HG02759 (cell line): Measurements from ENCODE around the gene TEX14.
A peak's percentile ranks its signal among the peaks of the same experiment; 100 is the strongest.

Source experiments
- ATAC-seq: cut with Tn5 transposase; IDR thresholded peaks from one replicate; pipeline ENCODE4 v1.9.1; 2021; ENCODE audit warnings: mild to moderate bottlenecking, moderate library complexity; ENCODE audit not compliant: unreplicated experiment

The TEX14 gene, protein sequence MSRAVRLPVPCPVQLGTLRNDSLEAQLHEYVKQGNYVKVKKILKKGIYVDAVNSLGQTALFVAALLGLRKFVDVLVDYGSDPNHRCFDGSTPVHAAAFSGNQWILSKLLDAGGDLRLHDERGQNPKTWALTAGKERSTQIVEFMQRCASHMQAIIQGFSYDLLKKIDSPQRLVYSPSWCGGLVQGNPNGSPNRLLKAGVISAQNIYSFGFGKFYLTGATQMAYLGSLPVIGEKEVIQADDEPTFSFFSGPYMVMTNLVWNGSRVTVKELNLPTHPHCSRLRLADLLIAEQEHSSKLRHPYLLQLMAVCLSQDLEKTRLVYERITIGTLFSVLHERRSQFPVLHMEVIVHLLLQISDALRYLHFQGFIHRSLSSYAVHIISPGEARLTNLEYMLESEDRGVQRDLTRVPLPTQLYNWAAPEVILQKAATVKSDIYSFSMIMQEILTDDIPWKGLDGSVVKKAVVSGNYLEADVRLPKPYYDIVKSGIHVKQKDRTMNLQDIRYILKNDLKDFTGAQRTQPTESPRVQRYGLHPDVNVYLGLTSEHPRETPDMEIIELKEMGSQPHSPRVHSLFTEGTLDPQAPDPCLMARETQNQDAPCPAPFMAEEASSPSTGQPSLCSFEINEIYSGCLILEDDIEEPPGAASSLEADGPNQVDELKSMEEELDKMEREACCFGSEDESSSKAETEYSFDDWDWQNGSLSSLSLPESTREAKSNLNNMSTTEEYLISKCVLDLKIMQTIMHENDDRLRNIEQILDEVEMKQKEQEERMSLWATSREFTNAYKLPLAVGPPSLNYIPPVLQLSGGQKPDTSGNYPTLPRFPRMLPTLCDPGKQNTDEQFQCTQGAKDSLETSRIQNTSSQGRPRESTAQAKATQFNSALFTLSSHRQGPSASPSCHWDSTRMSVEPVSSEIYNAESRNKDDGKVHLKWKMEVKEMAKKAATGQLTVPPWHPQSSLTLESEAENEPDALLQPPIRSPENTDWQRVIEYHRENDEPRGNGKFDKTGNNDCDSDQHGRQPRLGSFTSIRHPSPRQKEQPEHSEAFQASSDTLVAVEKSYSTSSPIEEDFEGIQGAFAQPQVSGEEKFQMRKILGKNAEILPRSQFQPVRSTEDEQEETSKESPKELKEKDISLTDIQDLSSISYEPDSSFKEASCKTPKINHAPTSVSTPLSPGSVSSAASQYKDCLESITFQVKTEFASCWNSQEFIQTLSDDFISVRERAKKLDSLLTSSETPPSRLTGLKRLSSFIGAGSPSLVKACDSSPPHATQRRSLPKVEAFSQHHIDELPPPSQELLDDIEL (N-terminal part only)

GRCh38 chr17:58691701-58692238 lies at the start of gene TEX14:
Gene TEX14 (minus strand): TSS chr17:58692045. CDS start chr17:58652001, 40,044 bp downstream.
- ATAC-seq = no peak

- no peak for ATAC-seq
Observed at GRCh38 chr17:58741121-58741625, 49.3 kb upstream of the TEX14 start.

- ATAC-seq = no peak
Observed at GRCh38 chr17:58734811-58735210, 43.0 kb upstream of the TEX14 start.

DNA sequence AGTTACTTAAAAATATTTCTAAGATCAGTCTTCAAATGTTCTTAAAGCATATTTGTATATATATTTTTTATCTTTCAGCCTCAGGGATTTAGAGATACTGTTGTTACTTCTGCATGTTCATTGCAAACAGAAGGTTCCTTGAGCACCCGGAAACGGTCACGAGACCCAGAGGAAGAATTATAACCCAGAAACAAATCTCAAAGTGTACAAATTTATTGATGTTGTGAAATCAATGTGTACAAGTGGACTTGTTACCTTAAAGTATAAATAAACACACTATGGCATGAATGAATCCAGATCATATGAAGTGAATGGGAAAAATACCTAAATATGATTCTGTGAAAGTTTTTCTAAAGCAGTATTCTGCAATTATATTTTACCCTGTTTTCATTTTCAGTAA lies 42.2 kb upstream of the TEX14 start:
- no peak for ATAC-seq

- no peak for ATAC-seq
Observed at GRCh38 chr17:58730937-58731336, 39.1 kb upstream of the TEX14 start.

DNA sequence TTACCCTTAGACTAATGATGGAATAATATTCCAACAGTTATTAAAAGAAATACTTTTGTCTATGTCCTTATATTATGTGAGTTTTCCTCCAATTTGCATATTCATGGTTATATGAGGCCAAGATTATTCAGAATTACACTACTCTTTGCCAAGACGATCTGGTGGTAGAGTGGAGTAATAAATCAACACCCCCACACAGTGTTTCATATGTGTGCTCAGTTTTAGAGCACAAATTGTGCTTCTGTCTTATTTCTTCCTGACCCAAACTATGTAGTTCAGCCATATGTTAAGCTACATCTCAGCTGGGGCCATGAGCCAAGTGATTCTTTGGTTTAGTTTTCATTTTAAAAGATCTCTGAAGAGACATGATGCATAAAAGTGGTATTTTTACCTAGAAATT lies 37.0 kb upstream of the TEX14 start:
- no peak for ATAC-seq

DNA sequence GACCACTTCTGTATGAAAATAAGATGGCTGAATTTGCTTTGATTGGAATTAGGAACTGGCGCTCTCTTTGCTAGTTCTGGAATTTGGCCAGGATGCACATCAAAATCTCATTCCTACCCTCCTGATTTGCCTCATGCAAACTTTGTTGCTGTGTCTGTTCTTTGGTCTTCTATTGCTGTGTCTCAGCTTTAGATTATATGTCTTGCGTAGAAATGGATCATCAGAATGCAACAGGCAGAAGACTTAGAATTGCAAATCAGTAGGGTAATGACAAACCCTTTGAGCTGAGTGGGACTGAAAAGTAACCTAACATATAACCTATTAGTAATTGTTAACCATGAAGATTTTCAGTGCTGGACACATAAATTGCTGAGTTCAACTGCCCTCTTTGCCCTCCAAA lies 30.9 kb upstream of the TEX14 start:
- ATAC-seq = no peak

DNA sequence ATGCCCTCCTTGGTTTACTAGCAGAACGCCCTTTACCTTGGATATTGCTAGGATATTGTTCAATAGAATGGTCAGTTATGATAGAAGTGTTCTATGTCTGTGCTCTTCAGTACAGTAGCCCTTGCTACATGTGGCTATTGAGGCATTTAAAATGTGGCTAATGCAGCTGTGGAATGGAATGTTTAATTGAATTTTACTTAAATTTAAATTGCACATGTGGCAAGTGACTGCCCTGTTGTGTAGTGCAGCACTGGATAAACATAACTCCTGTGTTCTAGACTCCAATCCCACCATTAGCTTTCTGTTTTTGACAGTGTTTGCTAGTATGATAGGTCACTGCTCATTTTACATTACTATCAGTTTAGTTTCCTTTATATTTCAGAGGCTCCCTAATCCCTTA lies 30.4 kb upstream of the TEX14 start:
- no peak for ATAC-seq

GRCh38 chr17:58710948-58711552 lies 19.2 kb upstream of the TEX14 start:
- ATAC-seq = no peak

DNA sequence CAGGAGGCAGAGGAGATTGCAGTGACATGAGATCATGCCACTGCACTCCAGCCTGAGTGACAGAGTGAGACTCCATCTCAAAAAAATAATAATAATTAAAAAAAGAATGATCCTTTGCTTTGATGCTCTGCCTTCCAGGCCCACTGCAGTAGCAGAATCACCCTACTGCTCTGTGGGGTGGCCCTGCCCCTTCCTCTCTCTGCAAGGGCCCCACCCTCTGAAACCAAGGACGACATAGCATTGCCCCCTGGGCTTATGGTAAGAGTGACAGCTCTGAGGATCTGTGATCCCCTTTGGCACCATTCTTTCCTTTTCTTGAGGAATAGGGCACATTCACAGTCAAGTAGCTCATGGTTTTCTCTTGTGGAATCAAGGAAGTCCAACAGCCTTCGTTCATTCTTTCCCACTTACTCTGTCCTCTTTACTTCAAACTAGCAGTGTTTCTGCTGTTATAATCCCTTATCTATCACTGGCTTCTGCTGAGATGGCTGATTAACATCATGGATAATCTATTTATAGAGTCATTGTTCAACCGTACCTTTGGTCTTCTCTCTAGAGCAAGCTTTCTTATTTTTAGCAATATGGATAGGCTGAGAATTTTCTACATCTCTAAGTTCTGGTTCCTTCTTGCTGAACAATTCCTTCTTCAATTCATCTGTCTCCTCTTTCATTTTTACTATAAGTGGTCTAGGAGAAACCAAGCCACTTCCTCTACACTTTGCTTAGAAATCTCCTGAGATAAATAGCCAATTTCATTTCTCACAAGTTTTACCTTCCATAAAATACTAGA lies 14.7 kb upstream of the TEX14 start:
- ATAC-seq = peak; percentile 44

DNA sequence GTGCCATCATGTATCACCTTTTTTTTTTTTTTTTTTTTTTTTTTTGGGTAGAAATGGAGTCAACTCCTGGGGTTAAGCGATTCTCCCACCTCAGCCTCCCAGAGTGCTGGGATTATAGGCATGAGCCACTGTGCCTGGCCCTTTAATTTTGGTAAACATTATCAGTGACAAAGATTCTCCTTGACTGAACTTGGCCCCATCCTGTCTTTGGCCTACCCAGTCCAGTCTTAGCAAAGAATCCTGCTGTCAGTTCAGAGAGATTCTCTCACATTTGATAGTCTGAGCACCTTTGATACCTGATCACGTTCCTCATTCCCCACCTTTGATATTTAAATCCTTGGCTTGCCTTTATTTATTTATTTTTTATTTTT lies 12.1 kb upstream of the TEX14 start:
- no peak for ATAC-seq

DNA sequence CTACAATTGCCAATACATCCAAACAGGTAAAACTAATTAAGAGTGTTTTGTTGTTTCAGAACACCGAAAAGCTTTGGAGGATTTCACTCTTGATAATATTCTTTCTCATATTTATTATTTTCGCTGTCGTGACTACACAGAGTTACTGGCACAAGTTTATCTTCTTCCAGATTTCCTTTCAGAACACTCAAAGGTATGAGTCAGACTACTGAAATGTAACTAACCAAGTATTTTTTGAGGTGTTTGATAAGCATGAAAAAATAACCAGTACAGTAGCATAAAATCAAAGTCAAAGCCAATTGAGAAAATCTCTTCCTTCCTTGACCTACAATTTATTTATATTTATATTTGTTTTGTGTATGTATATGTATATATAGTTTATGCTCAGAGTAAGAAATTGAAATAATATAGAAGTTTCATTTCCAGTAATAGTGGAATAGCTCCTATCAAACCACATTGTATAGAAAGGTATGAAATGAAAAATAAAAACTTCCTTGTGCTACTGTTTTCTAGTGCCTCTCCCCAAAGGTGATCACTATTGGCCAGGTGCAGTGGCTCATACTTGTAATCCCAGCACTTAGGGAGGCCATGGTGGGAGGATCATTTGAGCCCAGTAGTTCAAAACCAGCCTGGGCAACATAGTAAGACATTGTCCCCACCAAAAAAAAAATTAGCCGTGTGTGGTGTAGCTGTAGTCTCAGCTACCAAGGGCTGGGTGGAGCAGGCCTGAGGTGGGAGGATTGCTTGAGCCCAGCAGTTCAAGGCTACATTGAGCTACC lies 11.5 kb upstream of the TEX14 start:
- no peak for ATAC-seq

GRCh38 chr17:58702708-58703107 lies 10.9 kb upstream of the TEX14 start:
- no peak for ATAC-seq

DNA sequence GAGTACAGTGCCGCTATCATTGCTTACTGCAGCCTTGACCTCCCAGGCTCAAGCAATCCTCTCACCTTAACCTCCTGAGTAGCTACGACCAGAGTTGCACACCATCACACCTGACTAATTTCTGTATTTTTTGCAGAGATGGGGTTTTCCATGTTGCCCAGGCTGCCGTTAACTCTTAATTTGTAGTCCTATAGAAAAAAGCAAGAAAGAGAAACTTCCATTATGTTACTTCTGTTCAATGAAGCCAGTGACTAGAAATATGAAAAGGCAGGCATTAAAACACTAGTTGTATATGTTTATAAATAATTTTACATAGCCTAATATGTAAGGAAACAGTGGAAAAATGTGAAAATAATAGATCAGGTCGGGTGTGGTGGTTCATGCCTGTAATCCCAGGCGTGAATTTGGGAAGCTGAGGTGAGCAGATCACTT lies 10.2 kb upstream of the TEX14 start:
- ATAC-seq = no peak

- no peak for ATAC-seq
Observed at GRCh38 chr17:58699771-58700170, 7.9 kb upstream of the TEX14 start.

DNA sequence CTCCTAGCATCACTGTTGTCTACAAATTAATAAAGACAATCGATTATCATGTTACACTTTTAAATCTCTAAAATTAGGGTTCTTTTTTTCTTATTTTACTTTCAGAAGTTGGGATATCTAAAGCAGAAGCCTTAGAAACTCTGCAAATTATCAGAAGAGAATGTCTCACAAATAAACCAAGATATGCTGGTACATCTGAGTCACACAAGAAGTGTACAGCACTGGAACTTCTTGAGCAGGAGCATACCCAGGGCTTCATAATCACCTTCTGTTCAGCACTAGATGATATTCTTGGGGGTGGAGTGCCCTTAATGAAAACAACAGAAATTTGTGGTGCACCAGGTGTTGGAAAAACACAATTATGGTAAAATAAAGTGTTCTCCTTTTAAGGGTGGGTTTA lies 3.0 kb upstream of the TEX14 start:
- no peak for ATAC-seq

- no peak for ATAC-seq
Observed at GRCh38 chr17:58694302-58694701, 2.5 kb upstream of the TEX14 start.

DNA sequence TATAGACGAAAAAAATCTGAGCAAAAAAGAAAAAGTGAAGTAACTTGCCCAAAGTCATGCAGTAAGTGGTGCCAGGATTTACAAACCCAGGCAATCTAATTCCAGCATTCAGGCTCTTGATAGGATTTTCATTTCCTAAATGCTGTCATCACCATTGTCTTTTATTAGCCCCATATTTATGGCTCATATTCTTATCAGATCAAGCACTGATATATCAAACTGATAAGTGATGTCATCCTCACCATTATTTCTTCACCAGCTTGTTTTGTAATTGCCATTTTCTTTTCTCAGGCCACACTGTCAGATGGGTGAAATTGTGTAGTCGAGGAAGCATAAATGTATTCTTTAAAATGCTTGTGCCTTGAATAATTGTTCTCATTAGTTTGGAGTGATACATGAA lies 1.9 kb upstream of the TEX14 start:
- no peak for ATAC-seq

GRCh38 chr17:58693208-58693607 lies 1.4 kb upstream of the TEX14 start:
- no peak for ATAC-seq
